Measurements from ENCODE around the gene IL4R. TPM values are rescaled to one million over a fixed set of nuclear protein-coding genes. Genes with fewer than 3 reads are reported as not detected.
"Not testable (repeated sequence)": the region's sequence is repeated elsewhere in the genome, so short reads cannot be mapped to it uniquely, and the experiment has no call there.

Gene IL4R
- total RNA-seq, result 100 to 1,000 TPM; 118 to 140 TPM
- long read RNA-seq, partial matches to known transcripts, result 8 of 39 reads
- long read RNA-seq, other reads (novel, unspliced or antisense), result 27 of 39 reads

DNA sequence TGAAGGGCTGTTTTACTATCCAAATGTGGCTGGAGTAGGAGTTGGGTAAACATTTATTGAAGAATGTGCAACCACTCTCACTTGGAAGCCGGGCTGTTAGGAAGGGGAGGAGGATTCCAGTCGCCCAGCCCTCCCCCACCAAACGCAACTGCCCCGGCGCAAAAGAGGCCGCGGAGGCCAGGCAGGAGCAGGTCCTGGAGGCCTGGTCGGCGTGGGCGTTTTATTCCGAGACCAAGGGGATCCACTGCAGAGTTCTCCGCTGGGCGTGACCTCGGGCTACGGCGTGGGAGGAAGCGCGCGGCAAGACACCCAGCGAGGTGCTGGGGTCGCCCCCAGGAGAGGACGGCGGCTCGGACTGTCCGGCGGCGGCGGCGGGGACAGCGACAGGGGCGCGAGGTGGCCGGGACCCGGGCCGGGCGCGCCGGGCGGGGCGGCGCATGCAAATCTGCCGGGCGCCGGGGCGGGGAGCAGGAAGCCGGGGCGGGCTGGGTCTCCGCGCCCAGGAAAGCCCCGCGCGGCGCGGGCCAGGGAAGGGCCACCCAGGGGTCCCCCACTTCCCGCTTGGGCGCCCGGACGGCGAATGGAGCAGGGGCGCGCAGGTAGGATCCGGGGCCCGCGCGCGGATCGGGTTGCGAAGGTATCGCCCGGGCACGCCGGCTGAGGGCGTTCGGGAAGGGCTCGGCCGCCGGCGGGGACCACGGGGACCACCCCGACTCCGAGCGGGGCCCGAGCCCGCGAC lies at the start of gene IL4R:
Gene IL4R (plus strand): TSS at position 553 of the 739 bp plus-strand sequence. CDS start 26,230 bp downstream, outside the sequence.
- ATAC-seq, result peak; percentile 76

DNA sequence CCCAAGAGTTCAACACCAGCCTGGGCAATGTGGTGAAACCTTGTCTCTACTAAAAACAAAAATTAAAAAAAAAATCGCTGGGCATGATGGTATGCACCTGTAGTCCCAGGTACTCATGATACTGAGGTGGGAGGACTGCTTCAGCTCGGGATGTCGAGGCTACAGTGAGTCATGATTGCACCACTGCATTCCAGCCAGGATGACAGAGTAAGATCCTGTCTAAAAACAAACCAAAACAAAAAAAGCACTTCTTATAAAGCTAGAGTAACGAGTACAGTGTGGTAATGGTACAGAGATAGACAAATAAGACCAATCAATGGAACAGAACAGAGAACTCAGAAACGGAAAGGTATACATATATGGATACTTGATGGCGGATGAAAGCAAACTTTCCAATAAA lies 49.6 kb upstream of the IL4R start:
- intact Hi-C loops (cut with DNase I, micrococcal nuclease), result loop anchor here in 1 of 2 donors (10.0 kb wide), 1 partner anchor 51 kb away; the partner anchor contains the start of gene IL4R
- DNase-seq, result no peak
- ATAC-seq, result no peak

More for the DNA sequence above, at the start of gene IL4R:
- intact Hi-C loops (cut with DNase I, micrococcal nuclease), result loop anchor here in 1 of 2 donors (10.0 kb wide), 1 partner anchor 49 kb away; the partner anchor contains the start of gene NSMCE1
- DNase-seq, result peak; percentile 76 to 85

DNA sequence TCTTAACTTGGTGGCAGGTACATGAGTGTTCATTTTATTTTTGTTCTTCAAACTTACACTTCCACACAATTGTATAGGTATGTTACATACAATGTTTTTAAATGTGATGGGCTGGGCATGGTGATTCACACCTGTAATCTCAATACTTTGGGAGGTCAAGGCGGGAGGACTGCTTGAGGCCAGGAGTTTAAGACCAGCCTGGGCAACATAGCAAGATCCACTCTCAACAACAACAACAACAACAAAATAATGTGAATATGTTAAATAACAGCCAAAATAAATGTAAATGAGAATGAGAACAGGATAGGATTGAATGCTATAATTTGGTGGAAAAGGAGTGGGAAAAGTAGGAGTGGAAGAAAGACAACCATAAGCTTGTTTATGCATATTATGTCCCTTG lies 47.8 kb upstream of the IL4R start:
- ATAC-seq (no peak), DNase-seq (no peak)
- intact Hi-C loops (cut with DNase I, micrococcal nuclease), result loop anchor here in 1 of 2 donors (10.0 kb wide), 1 partner anchor 49 kb away; the partner anchor contains the start of gene IL4R

DNA sequence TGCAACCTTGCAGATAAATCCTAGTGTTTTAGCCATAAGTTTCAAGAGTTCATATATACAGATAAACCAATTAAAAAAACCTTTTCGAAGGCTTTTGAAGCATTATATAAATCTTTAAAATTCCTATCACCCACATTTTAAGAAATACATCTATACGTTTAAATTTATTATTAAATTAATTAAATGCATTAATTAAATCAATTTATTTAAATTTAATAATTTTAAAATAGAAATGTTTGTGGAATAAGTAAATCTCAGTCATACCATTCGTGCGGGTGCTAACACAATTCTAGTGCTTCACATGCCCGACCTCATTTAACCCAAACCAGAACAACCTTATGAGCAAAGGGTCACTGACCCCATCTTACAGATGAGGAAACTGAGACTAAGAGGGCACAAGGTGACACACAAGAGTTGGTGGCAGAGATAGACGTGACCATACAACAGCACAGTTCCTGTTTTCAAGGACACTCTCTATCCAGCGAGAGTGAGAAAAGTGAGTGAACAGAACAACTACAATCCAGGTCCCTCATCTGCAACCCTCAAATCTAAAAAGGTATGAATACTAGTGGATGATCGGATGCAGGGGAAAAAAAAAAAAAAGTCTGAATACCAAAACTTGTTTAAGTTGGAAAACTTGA lies 46.6 kb upstream of the IL4R start:
- ATAC-seq, result no peak
- DNase-seq, result no peak
- intact Hi-C loops (cut with DNase I, micrococcal nuclease), result loop anchor here in 1 of 2 donors (10.0 kb wide), 1 partner anchor 48 kb away; the partner anchor contains the start of gene IL4R

DNA sequence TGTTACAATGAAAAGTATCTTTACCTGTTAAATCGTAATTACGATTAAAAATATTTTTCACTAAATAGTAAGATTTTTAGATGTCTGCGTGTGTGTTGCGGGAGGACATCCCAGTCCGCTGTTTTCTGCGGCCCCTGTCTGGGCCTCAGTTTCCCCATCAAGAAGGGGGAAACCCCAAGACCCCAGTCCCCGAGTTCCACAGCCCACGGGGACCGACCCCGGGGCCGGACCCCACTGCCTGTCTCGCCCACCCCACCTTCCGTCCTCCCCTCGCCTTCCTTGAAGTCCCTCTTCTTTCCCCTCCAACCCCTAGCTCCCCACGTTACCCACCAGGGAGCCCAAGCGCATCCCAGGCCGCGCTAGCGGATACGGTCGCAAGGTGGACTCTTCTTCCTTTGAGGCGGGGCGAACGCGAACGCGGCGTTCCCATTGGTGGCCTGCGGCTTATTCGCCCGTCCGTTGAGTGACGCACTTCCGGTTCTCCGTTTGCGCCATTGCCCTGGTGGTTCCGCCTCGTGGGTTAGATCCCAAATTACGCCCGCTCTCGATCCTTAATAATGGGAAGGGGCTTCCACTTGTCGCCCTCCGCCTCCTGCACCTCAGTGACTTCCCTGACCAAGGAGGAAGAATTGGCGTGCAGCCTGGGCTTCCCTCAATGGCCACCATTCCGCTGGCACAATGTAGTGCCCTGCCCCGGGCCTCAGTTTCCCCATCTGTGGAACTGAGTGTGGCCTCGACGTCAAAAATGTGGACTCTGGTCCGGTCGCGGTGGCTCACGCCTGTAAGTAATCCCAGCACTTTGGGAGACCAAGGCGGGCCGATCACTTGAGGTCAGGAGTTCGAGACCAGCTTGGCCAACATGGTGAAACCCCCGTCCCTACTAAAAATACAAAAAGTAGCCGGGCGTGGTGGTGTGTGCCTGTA lies 45.1 kb upstream of the IL4R start, which contains the start of gene NSMCE1:
Gene NSMCE1 (minus strand): TSS at position 397 of the 924 bp plus-strand sequence. CDS start 11,202 bp downstream, outside the sequence.
- DNase-seq (peak; percentile 98 to 99), ATAC-seq (peak; percentile 100)
- intact Hi-C loops (cut with DNase I, micrococcal nuclease), result loop anchor here in 1 of 2 donors (10.0 kb wide), 1 partner anchor 46 kb away; the partner anchor contains the start of gene IL4R

DNA sequence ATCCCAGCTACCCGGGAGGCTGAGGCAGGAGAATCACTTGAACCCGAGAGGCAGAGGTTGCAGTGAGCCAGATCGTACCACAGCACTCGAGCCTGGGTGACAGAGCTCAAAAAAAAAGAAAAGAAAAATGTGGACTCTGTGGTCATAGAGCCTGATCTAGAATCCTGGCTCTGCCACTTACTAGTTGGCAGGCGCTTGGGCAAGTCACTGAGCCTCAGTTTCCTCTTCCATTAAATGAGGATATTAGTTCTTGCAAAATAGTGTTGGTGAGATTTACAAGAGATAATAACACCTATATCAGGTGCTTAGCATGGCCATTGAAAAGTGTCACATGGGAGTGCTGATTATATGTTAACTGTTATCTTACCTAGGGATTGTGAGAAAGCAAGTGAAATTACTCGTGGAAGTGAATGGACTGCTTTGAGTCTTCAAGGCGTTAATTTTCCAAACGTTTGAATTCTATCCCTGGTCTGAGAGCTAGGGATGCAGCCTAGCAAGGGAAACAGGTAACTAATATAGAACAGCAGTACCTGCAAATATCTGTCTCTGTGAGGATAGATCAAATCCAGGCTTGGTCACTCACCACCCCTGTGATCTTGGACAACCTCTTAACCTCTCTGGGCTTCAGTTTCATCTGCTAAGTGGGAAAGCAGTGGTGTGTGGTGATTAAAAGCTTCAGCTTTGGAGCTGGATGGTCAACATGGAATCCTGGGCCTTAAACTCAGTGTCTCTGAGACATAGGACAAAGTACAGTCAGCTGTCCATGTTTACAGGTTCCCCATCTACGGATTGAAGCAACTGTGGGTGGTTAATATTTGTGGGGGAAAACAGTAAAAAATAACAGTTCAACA lies 44.2 kb upstream of the IL4R start:
- intact Hi-C loops (cut with DNase I, micrococcal nuclease), result loop anchor here in 1 of 2 donors (10.0 kb wide), 1 partner anchor 45 kb away; the partner anchor contains the start of gene IL4R
- no peak for DNase-seq
- no peak for ATAC-seq

DNA sequence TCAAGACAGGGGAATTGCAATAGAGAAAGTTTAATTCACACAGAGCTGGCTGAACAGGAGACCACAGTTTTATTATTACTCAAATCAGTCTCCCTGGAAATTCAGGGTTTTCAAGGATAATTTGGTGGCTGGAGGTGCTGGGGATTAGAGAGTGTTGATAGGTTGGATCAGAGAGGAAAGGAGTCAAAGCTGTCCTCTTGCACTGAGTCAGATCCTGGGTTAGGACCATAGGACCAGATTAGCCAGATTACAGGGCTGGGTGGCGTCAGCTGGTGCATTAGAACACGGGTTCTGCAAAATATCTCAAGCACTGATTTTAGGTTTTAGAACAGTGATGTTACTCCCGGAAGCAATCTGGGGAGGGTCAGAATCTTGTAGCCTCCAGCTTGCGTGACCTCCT lies 43.4 kb upstream of the IL4R start:
- no peak for ATAC-seq
- no peak for DNase-seq
- intact Hi-C loops (cut with DNase I, micrococcal nuclease), result no loop called here

DNA sequence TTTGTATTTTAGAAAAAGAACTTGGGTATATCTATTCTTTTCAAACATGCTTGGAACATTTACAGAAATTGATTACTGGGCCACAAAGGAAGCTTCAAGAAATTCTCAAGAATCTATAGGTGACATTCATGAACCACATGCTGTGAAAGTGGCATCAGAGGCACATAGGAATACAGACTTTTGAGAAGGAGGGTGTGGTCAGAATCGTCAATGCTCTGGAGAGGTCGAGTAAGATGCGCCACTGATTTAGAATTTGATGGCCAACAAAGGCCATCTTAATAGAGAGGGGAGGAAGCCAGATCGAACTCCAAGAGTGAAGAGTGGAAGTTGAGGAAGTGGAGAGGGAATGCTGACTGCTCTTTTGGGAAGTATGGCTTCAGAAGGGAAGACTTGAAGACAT lies 41.7 kb upstream of the IL4R start:
- intact Hi-C loops (cut with DNase I, micrococcal nuclease), result no loop called here
- DNase-seq (no peak), ATAC-seq (no peak)

DNA sequence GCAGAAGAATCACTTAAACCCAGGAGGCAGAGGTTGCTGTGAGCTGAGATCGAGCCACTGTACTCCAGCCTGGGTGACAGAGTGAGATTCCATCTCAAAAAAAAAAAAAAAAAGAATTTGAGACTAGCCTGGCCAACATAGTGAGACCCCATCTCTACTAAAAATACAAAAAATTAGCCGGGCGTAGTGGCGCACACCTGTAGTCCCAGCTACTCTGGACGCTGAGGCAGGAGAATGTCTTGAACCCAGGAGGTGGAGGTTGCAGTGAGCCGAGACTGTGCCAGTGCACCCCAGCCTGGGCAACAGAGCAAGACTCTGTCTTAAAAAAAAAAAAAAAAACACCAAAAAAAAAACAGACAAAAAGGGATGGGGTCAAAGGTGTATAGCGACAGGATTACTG lies 41.1 kb upstream of the IL4R start:
- DNase-seq; intact Hi-C loops (cut with DNase I, micrococcal nuclease): not testable (repeated sequence)

DNA sequence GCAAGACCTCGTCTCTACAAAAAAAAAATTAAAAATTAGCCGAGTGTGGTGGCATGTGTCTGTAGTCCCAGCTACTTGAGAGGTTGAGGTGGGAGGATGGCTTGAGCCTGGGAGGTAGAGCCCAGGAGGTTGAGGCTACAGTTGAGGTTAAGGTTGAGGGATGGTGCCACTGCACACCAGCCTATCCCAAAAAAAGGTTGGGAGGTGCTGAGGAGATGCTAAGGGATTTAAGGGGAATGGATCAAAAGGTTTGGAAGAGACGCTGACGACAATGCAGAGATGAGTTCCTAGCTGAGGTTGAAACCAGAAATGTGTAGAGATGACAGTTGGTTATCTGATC lies 40.5 kb upstream of the IL4R start:
- DNase-seq (no peak), ATAC-seq (no peak)
- intact Hi-C loops (cut with DNase I, micrococcal nuclease), result no loop called here

More for the DNA sequence above, 41.1 kb upstream of the IL4R start:
- not testable (repeated sequence) for ATAC-seq

DNA sequence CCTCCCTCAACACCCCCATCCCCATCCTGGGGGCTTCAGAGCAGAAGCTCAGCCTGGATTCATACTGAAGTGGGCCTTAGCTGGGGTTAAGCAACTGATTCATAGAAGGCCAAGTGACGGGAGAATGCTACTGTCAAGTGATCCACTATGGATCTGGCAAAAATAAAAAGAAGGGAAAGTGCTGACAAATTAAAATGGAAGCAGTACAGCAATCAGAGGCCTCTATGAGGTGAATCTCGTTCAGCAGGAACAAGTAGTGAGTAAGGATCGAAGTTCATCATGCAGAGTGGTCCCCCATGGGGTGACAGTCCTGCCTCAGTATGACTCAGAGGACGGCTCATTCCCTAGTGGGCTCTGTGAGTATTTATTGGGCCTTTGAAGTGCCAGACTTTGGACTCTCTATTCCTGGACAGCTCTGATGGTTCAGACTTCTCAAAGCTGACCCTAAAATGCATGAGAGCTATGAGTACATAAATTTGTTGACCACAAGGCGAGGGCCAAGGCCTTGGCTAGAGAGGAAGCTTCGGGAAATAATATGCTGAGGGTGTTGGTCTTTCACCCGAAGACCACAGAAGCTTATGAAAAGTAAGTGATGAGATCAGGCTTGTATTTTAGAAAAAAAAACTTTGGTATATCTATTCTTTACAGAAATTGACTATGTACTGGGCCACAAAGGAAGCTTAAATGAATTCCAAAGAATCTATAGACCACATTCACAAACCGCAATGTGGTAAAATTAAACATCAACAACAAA lies 39.9 kb upstream of the IL4R start:
- ATAC-seq, result peak; percentile 90
- DNase-seq, result no peak
- intact Hi-C loops (cut with DNase I, micrococcal nuclease), result no loop called here

DNA sequence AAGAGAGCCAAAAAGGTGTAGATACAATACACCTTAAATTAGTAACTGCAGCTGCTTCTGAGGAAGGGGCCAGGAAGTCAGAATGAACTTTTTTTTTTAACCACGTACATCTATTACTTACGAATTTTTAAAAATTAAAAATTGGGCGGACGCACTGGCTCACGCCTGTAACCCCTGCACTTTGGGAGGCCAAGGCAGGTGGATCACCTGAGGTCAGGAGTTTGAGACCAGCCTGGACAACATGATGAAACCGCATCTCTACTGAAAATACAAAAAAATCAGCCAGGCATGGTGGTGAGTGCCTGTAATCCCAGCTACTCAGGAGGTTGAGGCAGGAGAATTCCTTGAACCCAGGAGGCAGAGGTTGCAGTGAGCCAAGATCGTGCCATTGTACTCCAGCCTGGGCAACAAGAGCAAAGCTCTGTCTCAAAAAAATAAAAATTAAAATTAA lies 39.3 kb upstream of the IL4R start:
- DNase-seq; intact Hi-C loops (cut with DNase I, micrococcal nuclease); ATAC-seq: not testable (repeated sequence)

DNA sequence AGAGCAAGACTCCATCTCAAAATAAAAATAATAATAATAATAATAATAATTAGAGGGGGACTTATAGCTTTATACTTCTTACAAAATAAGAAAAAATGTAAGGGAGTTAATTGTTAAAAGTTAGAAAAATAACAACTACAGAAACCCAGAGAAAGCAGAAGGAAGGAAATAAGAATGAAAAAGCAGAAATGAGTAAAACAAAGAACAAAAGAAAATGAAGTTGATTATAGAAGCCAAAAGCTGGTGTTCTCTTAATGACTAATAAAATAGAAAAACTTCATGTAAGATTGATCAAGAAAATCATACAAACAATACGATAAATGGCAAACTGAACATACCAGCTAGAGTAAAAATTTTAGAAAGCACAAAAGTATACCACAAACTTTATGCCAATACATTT lies 38.4 kb upstream of the IL4R start:
- ATAC-seq (no peak), DNase-seq (no peak)
- intact Hi-C loops (cut with DNase I, micrococcal nuclease), result no loop called here

DNA sequence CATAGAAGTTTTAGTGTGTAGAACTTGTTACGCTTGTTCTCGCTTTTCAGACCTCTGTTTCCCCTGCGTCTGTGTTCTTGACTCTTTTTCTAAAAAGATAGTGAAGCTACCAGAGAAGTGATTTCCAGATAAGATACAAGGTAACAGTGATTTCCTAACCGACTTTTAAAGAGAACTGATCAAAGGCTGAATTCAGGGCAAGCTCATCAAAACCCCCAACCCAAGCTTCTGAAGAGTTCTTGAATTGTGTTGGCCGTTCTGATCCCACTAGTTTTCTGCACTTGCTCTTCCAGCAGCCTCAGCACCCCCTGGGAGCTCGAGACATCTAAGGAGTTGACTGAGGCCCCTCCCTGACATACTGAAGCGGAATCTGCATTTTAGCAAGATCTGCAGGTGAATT lies 32.5 kb upstream of the IL4R start:
- DNase-seq (no peak), ATAC-seq (no peak)
- intact Hi-C loops (cut with DNase I, micrococcal nuclease), result no loop called here

DNA sequence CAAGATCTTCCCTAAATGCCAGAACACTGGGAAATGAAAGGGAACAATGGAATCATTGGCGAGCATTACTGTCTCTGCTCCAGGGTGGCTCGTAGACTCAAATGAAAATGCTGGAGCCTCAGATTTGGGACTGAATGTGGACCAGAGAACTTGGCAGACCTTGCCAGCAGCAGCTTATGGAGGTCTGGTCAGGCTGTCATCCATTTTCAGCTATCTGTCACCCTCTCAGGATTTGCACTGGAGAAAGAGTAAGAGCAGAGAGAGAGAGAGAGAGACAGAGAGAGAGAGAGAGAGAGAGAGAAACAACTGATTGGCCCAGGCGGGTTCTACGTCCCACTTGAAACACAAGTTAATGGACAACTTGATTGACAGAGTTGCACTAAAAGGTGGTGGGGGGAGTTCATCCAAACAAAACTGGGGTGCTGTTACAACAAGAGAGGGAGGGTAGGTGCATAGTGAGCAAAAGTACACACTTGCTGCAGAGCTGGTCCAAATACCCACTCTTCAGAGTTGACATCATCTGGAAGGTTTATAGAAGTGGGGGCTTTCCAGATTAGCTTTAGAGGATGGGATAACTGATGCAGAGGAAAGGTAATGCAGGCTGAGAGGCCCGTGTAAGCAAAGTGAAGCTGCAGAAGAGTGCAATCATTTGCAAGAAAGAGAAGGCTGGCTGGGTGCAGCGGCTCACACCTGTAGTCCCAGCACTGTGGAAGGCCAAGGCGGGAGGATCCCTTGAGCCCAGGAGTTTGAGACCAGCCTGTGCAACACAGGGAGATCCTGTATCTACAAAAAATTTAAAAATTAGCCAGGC lies 28.7 kb upstream of the IL4R start:
- ATAC-seq (no peak), DNase-seq (no peak)
- intact Hi-C loops (cut with DNase I, micrococcal nuclease), result no loop called here

DNA sequence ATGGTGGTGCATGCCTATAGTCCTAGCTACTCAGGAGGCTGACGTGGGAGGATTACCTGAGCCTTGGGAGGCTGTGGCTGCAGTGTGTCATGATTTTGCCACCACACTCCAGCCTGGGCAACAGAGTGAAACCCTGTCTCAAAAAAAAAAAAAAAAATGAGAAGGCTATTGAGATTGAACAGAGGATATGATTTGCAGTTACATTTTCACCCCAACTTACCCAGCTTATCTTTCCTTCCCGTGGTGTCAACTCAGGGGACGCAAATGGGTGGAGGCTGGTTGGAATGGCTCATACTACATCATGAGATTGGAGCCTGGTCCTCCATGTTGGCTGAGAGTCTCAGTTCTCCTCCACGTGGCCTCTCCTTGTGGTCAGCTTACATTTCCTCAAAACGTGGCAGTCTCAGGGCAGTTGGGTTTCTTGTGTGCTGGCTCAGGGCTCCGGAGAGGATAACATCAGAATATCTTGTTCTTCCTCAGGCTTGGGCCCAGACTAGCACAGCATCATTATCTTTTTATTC lies 28.0 kb upstream of the IL4R start:
- intact Hi-C loops (cut with DNase I, micrococcal nuclease), result no loop called here
- peak in 1 of 2 donors; percentile 39 for DNase-seq
- ATAC-seq, result no peak
